CD4-positive, alpha-beta T cell treated with Interleukin-15 for 4 hours (primary cell): ENCODE measurements around the gene GIMD1.

Experiments
- DNase-seq: peaks from one replicate; pipeline ENCODE4 v3.0.0-alpha.2; 2020; ENCODE audit warnings: low spot score

GIMD1 gene

GRCh38 chr4:106312997-106313522, 55.5 kb downstream of the GIMD1 start:
- DNase-seq, result no peak

GRCh38 chr4:106312377-106312776, 56.2 kb downstream of the GIMD1 start:
- no peak for DNase-seq
